Measurements from ENCODE around the gene STK38.

The STK38 gene

GRCh38 chr6:36550473-36551000 lies 3.3 kb upstream of the STK38 start:
- TF ChIP-seq REST (IDR thresholded peaks at IDR 0.05; ENCODE audit: insufficient read depth in 1 of 2, low read depth in 2 of 2, low read length in 2 of 2) (no peak), SIN3A (IDR thresholded peaks at IDR 0.05; ENCODE audit: borderline replicate concordance, insufficient read depth, low read length) (no peak), TAF1 (IDR thresholded peaks at IDR 0.05; ENCODE audit: borderline replicate concordance, insufficient read depth, low read length) (no peak), POLR2AphosphoS5 (IDR thresholded peaks at IDR 0.05; ENCODE audit: low read depth, low read length) (no peak), FOXP2 (optimal IDR thresholded peaks at IDR 0.05; ENCODE audit: borderline replicate concordance, extremely low read depth, extremely low read length, insufficient read depth) (no peak)

GRCh38 chr6:36548401-36548743 lies 1.1 kb upstream of the STK38 start:
- TF ChIP-seq REST (IDR thresholded peaks at IDR 0.05; ENCODE audit: insufficient read depth in 1 of 2, low read depth in 2 of 2, low read length in 2 of 2) = no peak
- no peak for TF ChIP-seq FOXP2 (optimal IDR thresholded peaks at IDR 0.05; ENCODE audit: borderline replicate concordance, extremely low read depth, extremely low read length, insufficient read depth)
- TF ChIP-seq POLR2AphosphoS5 (IDR thresholded peaks at IDR 0.05; ENCODE audit: low read depth, low read length) = no peak
- no peak for TF ChIP-seq SIN3A (IDR thresholded peaks at IDR 0.05; ENCODE audit: borderline replicate concordance, insufficient read depth, low read length)
- no peak for TF ChIP-seq TAF1 (IDR thresholded peaks at IDR 0.05; ENCODE audit: borderline replicate concordance, insufficient read depth, low read length)

- TF ChIP-seq REST (IDR thresholded peaks at IDR 0.05; ENCODE audit: insufficient read depth in 1 of 2, low read depth in 2 of 2, low read length in 2 of 2) = no peak
- TF ChIP-seq SIN3A (IDR thresholded peaks at IDR 0.05; ENCODE audit: borderline replicate concordance, insufficient read depth, low read length) = no peak
- no peak for TF ChIP-seq TAF1 (IDR thresholded peaks at IDR 0.05; ENCODE audit: borderline replicate concordance, insufficient read depth, low read length)
- no peak for TF ChIP-seq FOXP2 (optimal IDR thresholded peaks at IDR 0.05; ENCODE audit: borderline replicate concordance, extremely low read depth, extremely low read length, insufficient read depth)
- no peak for TF ChIP-seq POLR2AphosphoS5 (IDR thresholded peaks at IDR 0.05; ENCODE audit: low read depth, low read length)
Observed at GRCh38 chr6:36547646-36548400, 544 bp upstream of the STK38 start.

- TF ChIP-seq FOXP2 (optimal IDR thresholded peaks at IDR 0.05; ENCODE audit: borderline replicate concordance, extremely low read depth, extremely low read length, insufficient read depth) (no peak), REST (IDR thresholded peaks at IDR 0.05; ENCODE audit: insufficient read depth in 1 of 2, low read depth in 2 of 2, low read length in 2 of 2) (no peak), TAF1 (IDR thresholded peaks at IDR 0.05; ENCODE audit: borderline replicate concordance, insufficient read depth, low read length) (no peak), SIN3A (IDR thresholded peaks at IDR 0.05; ENCODE audit: borderline replicate concordance, insufficient read depth, low read length) (no peak)
Observed at GRCh38 chr6:36546308-36546919, 865 bp downstream of the STK38 start.
